Parietal lobe (tissue), 1 donor: ENCODE measurements around the gene TSPAN12. TPM values are rescaled to one million over a fixed set of nuclear protein-coding genes. Genes with fewer than 3 reads are reported as not detected.

ENCODE experiments used
- total RNA-seq: library from RNA; depleted of rRNA; stranded (reverse); fragments of >200 nt; gene quantifications from one replicate; pipeline ENCODE4 v1.2.3, GENCODE V29; 2014

Gene TSPAN12, protein sequence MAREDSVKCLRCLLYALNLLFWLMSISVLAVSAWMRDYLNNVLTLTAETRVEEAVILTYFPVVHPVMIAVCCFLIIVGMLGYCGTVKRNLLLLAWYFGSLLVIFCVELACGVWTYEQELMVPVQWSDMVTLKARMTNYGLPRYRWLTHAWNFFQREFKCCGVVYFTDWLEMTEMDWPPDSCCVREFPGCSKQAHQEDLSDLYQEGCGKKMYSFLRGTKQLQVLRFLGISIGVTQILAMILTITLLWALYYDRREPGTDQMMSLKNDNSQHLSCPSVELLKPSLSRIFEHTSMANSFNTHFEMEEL
- 4.7 TPM for total RNA-seq

DNA sequence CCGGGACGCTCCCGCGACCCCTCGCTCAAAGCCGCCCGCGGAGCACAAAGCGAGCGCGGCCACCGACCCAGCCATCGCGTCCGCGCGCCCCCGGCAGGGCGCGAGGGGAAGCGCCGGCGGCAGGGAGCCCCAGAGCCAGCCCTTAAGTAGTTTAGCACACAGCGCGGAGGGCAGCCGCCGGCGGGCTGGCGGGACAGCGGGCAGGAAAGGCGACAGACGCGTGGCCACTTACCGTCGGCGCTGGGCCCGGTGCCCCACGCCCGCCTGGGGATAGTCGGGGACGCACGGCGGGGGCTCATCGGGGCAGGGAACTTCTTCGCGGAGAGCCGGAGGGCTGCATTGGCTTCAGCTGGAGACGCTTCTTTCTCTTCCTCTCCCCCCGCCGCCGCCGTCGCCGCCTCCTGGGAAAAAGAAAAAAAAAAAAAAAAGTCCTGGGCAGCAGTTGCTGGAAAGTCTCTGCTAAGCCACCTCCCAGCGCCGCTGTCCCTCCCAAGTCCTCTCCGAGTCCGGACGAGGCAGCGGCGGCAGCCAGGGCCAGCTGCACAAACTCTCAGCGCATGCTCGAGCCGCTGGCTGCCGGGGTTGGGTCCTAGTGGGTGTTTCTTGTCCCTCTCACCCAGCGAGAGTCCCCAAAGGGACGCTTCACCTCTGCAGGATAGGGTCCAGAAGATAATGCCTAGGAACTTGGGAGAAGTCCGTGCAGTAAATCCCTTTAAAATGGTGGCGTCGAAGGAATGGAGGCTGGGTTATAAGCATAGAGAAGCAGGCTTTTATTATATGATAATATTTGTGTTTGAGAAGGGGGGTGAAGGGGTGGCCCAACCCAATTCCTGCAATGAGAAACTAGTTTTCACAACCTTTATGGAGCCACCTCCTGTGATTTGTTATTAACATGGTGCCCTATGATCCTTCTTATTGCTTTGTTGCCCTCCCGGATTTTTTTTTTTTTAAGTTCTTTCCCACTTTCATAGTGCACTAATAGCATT is at the start of gene TSPAN12:
Gene TSPAN12 (minus strand): TSS at position 557 of the 986 bp plus-strand sequence. CDS start 1,381 bp downstream, outside the sequence.

Other genes starting within 250 kb of the TSPAN12 start
- gene ING3, start 92.6 kb upstream of the TSPAN12 start, total RNA-seq = 29.4 TPM
- 1.3 TPM for gene CPED1, start 130.6 kb upstream of the TSPAN12 start, total RNA-seq